H1 (cell line): ENCODE measurements around the gene COLEC11.

Experiments
- GTF2F1 ChIP-seq: IDR thresholded peaks from 2 replicates; pipeline ENCODE4 v1.6.1; 2012; ENCODE audit warnings: low read depth, low read length, improper control_type of control experiment, borderline replicate concordance
- SUZ12 ChIP-seq: fragments of 200-600 bp; sonication (generic); IDR thresholded peaks from 2 replicates; pipeline ENCODE4 v1.6.1; 2012; ENCODE audit warnings: mild to moderate bottlenecking, inconsistent platforms, low read length, moderate library complexity, mixed read lengths

DNA sequence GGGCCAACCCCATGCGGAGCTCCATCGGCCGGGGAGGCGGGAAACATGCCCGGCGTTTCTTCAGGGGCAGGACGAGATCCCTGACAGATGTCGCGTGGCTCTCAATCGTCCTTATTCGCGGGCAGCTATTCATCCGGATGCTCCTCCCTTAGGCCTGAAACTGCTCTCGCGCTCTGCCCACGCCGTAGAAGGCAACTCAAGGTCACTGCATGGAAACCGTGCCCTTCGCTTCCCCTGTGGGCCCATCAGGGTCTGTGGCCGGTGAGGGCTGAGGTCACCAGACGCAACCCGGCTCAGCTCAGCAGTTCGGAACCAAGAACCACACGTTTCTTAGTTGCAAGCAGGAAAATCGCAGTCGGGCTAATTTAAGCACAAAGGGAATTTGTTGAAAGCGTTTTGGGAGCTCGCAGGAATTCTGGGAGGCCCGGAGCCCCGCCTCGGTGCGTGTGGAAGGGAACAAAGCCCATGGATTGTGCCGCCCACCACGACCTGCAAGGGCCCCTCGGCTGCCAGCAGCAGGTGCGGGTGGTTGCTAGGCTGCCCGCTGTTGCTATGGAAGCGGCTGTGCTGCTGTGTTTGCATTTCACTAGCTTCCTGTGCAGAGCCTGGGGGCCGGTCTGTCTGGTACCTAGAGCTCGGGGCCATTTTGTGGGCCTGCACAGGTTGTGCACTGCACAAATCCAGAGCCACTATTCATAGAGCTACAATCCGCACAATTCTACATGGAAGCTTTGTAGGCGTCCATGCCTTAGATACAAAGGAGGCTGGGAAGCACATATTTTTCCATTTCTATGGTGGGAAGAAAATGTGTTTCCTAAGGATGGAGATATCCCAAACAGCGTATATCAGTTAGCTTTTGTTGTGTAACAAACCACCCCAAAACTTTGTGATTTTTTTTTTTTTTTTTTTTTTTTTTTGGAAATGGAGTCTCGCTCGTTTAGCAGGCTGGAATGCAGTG lies 57.1 kb downstream of the COLEC11 start:
- TF ChIP-seq GTF2F1 (no peak), SUZ12 (no peak)
